HepG2 (cell line): ENCODE measurements around the gene MAP1LC3B. TPM values are rescaled to one million over a fixed set of nuclear protein-coding genes. Genes with fewer than 3 reads are reported as not detected.

Experiments
- ATAC-seq: fragments of 200-7000 bp; cut with Tn5 transposase; 3 replicates; pipeline ENCODE4 v1.9.1; 2020; ENCODE audit warnings: mild to moderate bottlenecking, moderate library complexity
- BruUV-seq: library from RNA; stranded (reverse); fragments of 400-500 nt; replicated peaks from 2 replicates; lab custom pipeline; 2021; lab: Mats Ljungman, UMichigan
- CTCF ChIA-PET: fragments of 300-600 bp; formaldehyde crosslinking; extraction: SDS; loops from one replicate; lab custom pipeline; 2021; ENCODE audit warnings: low total read pairs, inconsistent platforms, low intra/inter-chr PET ratio; lab: Yijun Ruan, JAX
- POLR2A ChIA-PET: fragments of 350-600 bp; sonication (Branson Sonifier 250); formaldehyde crosslinking; loops from one replicate; lab custom pipeline; 2020; ENCODE audit warnings: antibody characterized with exemption, inconsistent platforms; lab: Yijun Ruan, JAX
- DNase-seq: peaks from one replicate; pipeline ENCODE4 v3.0.0-alpha.2; 2015; ENCODE audit warnings: low spot score
- FAIRE-seq: peaks from 3 replicates; lab custom pipeline; 2011; peaks lifted over from hg19 to GRCh38; lab: Jason Lieb, UNC
- H2AFZ ChIP-seq: one replicate; pipeline ENCODE4 v1.6.1; 2011; ENCODE audit warnings: low read length, inconsistent platforms
- H3K27ac ChIP-seq: fragments of 300-600 bp; 3 replicates; pipeline ENCODE4 v1.8.0; 2011; ENCODE audit warnings: mixed run types, mild to moderate bottlenecking, mixed read lengths, low read length, inconsistent platforms; ENCODE audit not compliant: insufficient read depth; ENCODE audit errors: extremely low read length
- H3K27me3 ChIP-seq, 2 experiments: fragments of 200-600 bp in 1 of 2; 2 replicates in 1 of 2; 3 replicates in 1 of 2; pipeline versions ENCODE4 v1.6.0 to v1.8.0; 2011; ENCODE audit warnings: low read length in 2 of 2, mild to moderate bottlenecking in 2 of 2, moderate library complexity in 2 of 2, inconsistent platforms in 1 of 2; ENCODE audit not compliant: insufficient read depth in 2 of 2, control insufficient read depth in 1 of 2
- H3K36me3 ChIP-seq, 2 experiments: fragments of 200-600 bp in 1 of 2; replicated peaks in 1 of 2; 2 replicates in 1 of 2; 3 replicates in 1 of 2; pipeline versions ENCODE4 v1.5.1 to v1.8.0; 2011; ENCODE audit warnings: low read length in 2 of 2, inconsistent platforms in 1 of 2; ENCODE audit not compliant: insufficient read depth in 2 of 2, control insufficient read depth in 1 of 2
- H3K4me1 ChIP-seq: 2 replicates; pipeline ENCODE4 v1.5.1; 2012; ENCODE audit warnings: low read length, inconsistent platforms; ENCODE audit not compliant: insufficient read depth
- H3K4me2 ChIP-seq: 2 replicates; pipeline ENCODE4 v1.6.0; 2011; ENCODE audit warnings: low read depth, low read length, inconsistent platforms
- H3K4me3 ChIP-seq, 3 experiments: fragments of 200-600 bp in 1 of 3; sonication (generic), shearing (Covaris generic) in 1 of 3; replicated peaks in 1 of 3; 2 replicates each; pipeline ENCODE4 v1.5.1; 2011 to 2016; ENCODE audit warnings: low read length in 3 of 3, inconsistent platforms in 2 of 3, low read depth in 2 of 3, mild to moderate bottlenecking in 2 of 3, control low read depth in 1 of 3, mixed read lengths in 1 of 3; ENCODE audit not compliant: insufficient read depth in 1 of 3
- H3K79me2 ChIP-seq: one replicate; pipeline ENCODE4 v1.6.1; 2011; ENCODE audit warnings: low read length, inconsistent platforms; ENCODE audit not compliant: insufficient read depth
- H3K9ac ChIP-seq: 2 replicates; pipeline ENCODE4 v1.6.0; 2011; ENCODE audit warnings: mild to moderate bottlenecking, low read depth, low read length, inconsistent platforms; ENCODE audit not compliant: insufficient read depth
- H3K9me3 ChIP-seq: 2 replicates; pipeline ENCODE4 v1.5.1; 2012; ENCODE audit warnings: mild to moderate bottlenecking, low read length
- H4K20me1 ChIP-seq: 2 replicates; pipeline ENCODE4 v1.6.0; 2011; ENCODE audit warnings: inconsistent platforms, mild to moderate bottlenecking, low read length, moderate library complexity; ENCODE audit not compliant: insufficient read depth
- AGO2 ChIP-seq: fragments of 200-400 bp; formaldehyde crosslinking; optimal IDR thresholded peaks from 2 replicates; pipeline ENCODE3; 2017; ENCODE audit warnings: mild to moderate bottlenecking, low read depth, low read length, moderate library complexity
- ARID2 ChIP-seq: sonication (generic); formaldehyde crosslinking; IDR thresholded peaks from 2 replicates; pipeline ENCODE4 v1.8.1; 2022; ENCODE audit warnings: mild to moderate bottlenecking, missing genetic modification reagents, borderline replicate concordance
- CSRNP2 ChIP-seq: sonication (generic); formaldehyde crosslinking; conservative IDR thresholded peaks from 2 replicates; pipeline ENCODE4 v1.8.0; 2022; ENCODE audit warnings: low read depth, missing genetic modification reagents
- ELF3 ChIP-seq: IDR thresholded peaks from 2 replicates; pipeline ENCODE4 v1.6.1; 2016; ENCODE audit warnings: missing genetic modification reagents, missing compliant biosample characterization
- MTERF4 ChIP-seq: sonication (generic); formaldehyde crosslinking; IDR thresholded peaks from 2 replicates; pipeline ENCODE4 v1.8.0; 2023; ENCODE audit warnings: mild to moderate bottlenecking, missing genetic modification reagents
- PHB2 ChIP-seq: fragments of 450-650 bp; IDR thresholded peaks from 2 replicates; pipeline ENCODE4 v1.6.1; 2018; ENCODE audit not compliant: partially characterized antibody
- POLR2G ChIP-seq: fragments of 200-400 bp; formaldehyde crosslinking; IDR thresholded peaks from 2 replicates; pipeline ENCODE4 v1.6.1; 2018; ENCODE audit warnings: mild to moderate bottlenecking, low read depth, low read length, moderate library complexity
- RBM22 ChIP-seq: fragments of 200-400 bp; formaldehyde crosslinking; optimal IDR thresholded peaks from 2 replicates; pipeline ENCODE3; 2017; ENCODE audit warnings: mild to moderate bottlenecking, low read length, moderate library complexity
- REPIN1 ChIP-seq: sonication (generic); formaldehyde crosslinking; IDR thresholded peaks from 2 replicates; pipeline ENCODE4 v1.8.0; 2022; ENCODE audit warnings: missing genetic modification reagents, low read depth, mild to moderate bottlenecking, borderline replicate concordance
- SOX13 ChIP-seq, 3 experiments: fragments of 450-650 bp in 1 of 3; sonication (generic) in 1 of 3; formaldehyde crosslinking in 1 of 3; IDR thresholded peaks in 2 of 3; conservative IDR thresholded peaks in 1 of 3; 2 replicates each; pipeline versions ENCODE4 v1.5.0 to v1.6.1; 2016 to 2020; ENCODE audit warnings: antibody characterized with exemption in 1 of 3, mild to moderate bottlenecking in 1 of 3, missing compliant biosample characterization in 1 of 3, missing genetic modification reagents in 1 of 3, moderate library complexity in 1 of 3
- TCF12 ChIP-seq, 2 experiments: fragments of 450-650 bp in 1 of 2; sonication (generic) in 1 of 2; formaldehyde crosslinking in 1 of 2; IDR thresholded peaks; 2 replicates each; pipeline versions ENCODE4 v1.6.1 to v1.8.0; 2017 to 2022; ENCODE audit warnings: antibody characterized with exemption in 1 of 2, mild to moderate bottlenecking in 1 of 2, missing genetic modification reagents in 1 of 2, moderate library complexity in 1 of 2
- ZNF704 ChIP-seq: sonication (generic); formaldehyde crosslinking; IDR thresholded peaks from 2 replicates; pipeline ENCODE4 v1.8.1; 2023; ENCODE audit warnings: mild to moderate bottlenecking, inconsistent platforms, moderate library complexity, missing genetic modification reagents, borderline replicate concordance
- WGBS: methylation state at CpG from one replicate; pipeline ENCODE4 v1.1.6; 2017; ENCODE audit warnings: low lambda C conversion rate; 5-methylcytosine and 5-hydroxymethylcytosine counted together
- in situ Hi-C: cut with HindIII; loops from 2 replicates; pipeline ENCODE4 v1.10.0; 2017; ENCODE audit warnings: low pct_unique_long_range_greater_than_20kb; ENCODE audit not compliant: extremely low pct_ligation_motif_present
- intact Hi-C: fragments of 100-400 bp; cut with micrococcal nuclease; formaldehyde crosslinking; loops from one replicate; pipeline ENCODE4 v1.10.0; 2022; ENCODE audit not compliant: unreplicated experiment
- polyA plus RNA-seq, 8 experiments: library from polyadenylated mRNA; depleted of rRNA in 3 of 8; stranded (reverse) in 7 of 8; unstranded in 1 of 8; fragments of >200 nt; fragmentation: Illumina TruSeq in 4 of 8; extraction: Trizol in 4 of 8; gene quantifications; 2 replicates each; pipeline versions ENCODE4 v1.2.1 to v1.2.3, GENCODE V29; 2011 to 2016; ENCODE audit warnings: low read depth in 4 of 8, missing spikeins in 1 of 8, mixed read lengths in 1 of 8; ENCODE audit not compliant: insufficient read depth in 1 of 8
- total RNA-seq, 5 experiments: library from RNA; depleted of rRNA; stranded (reverse); fragments of >200 nt; fragmentation: Illumina TruSeq; extraction: Trizol; gene quantifications; 2 replicates each; pipeline ENCODE4 v1.2.3, GENCODE V29; 2016; ENCODE audit warnings: low read depth in 1 of 5

Gene MAP1LC3B
- total and polyA plus RNA-seq, 2 of the 13 experiments (the other 11 are each of a cell fraction or from before 2014, with no cell fraction given): 15.7 to 37.4 TPM

- DNase-seq (no peak), FAIRE-seq (no peak), ATAC-seq (no peak)
- no peak overlapping the region for H3K27ac ChIP-seq
- H3K36me3 ChIP-seq: peaks cover 48 to 93% of the 10 kb centered on the region in 2 experiments
- H3K4me1 ChIP-seq: peaks cover 9% of the 10 kb centered on the region
- H3K4me3 ChIP-seq: no peak overlapping the region
- H3K9ac ChIP-seq: no peak overlapping the region
- no peak overlapping the region for H2AFZ ChIP-seq
- intact Hi-C loops: no loop called here
- CTCF ChIA-PET: no interaction called here
- in situ Hi-C loops: no loop called here
- TF ChIP-seq RBM22 (peak; percentile 86), ELF3 (CRISPR knock-in tag) (no peak), AGO2 (peak; percentile 26), POLR2G (peak; percentile 2; the same call in 1 of the 2 replicates)
- no peaks in the 10 kb centered on the region for H3K9me3 ChIP-seq
- 96% methylated on average over 8 of the region's 8 CpGs for WGBS
- no peak overlapping the region for H3K4me2 ChIP-seq
- no TSS peak for BruUV-seq
- peaks cover 92% of the 10 kb centered on the region for H3K79me2 ChIP-seq
- H4K20me1 ChIP-seq: peaks cover 94% of the 10 kb centered on the region
- no peaks in the 10 kb centered on the region for H3K27me3 ChIP-seq
- POLR2A ChIA-PET: interaction anchor here (0.7 to 2.1 kb wide), 6 partner anchors 20 to 123 kb away, joined by 3 to 7 read pairs (median 4); partner anchors contain the start of gene FBXO31
Measured at GRCh38 chr16:87350031-87350430, 42.1 kb upstream of the MAP1LC3B start.

- H3K36me3 ChIP-seq: peaks cover 44 to 91% of the 10 kb centered on the region in 2 experiments
- intact Hi-C loops (no loop called here), in situ Hi-C loops (no loop called here)
- no peaks in the 10 kb centered on the region for H3K9me3 ChIP-seq
- POLR2A ChIA-PET: interaction anchor here (1.2 to 2.1 kb wide), 4 partner anchors 24 to 37 kb away, joined by 3 to 7 read pairs (median 4); partner anchors contain the start of gene FBXO31
- no peak overlapping the region for H3K9ac ChIP-seq
- H3K4me2 ChIP-seq: no peak overlapping the region
- H3K4me3 ChIP-seq: no peak overlapping the region
- ATAC-seq (no peak), FAIRE-seq (no peak), DNase-seq (no peak)
- no TSS peak for BruUV-seq
- H3K79me2 ChIP-seq: peaks cover 94% of the 10 kb centered on the region
- no peaks in the 10 kb centered on the region for H3K27me3 ChIP-seq
- H4K20me1 ChIP-seq: peaks cover 95% of the 10 kb centered on the region
- H3K27ac ChIP-seq: peak overlapping the region; percentile 6
- CTCF ChIA-PET: no interaction called here
- H2AFZ ChIP-seq: no peak overlapping the region
- 96% methylated on average over 23 of the region's 23 CpGs for WGBS
- H3K4me1 ChIP-seq: peaks cover 17% of the 10 kb centered on the region
- TF ChIP-seq SOX13 (IDR thresholded peaks at IDR 0.05) (no peak), SOX13 (CRISPR knock-in tag; conservative IDR thresholded peaks at IDR 0.05 in 1 of 2, IDR thresholded peaks at IDR 0.05 in 1 of 2) (no peak), TCF12 (IDR thresholded peaks at IDR 0.05) (no peak), TCF12 (CRISPR knock-in tag; IDR thresholded peaks at IDR 0.05) (no peak), MTERF4 (no peak), ZNF704 (CRISPR knock-in tag) (no peak), ARID2 (CRISPR knock-in tag) (no peak), AGO2 (peak; percentile 27), CSRNP2 (CRISPR knock-in tag) (no peak), REPIN1 (no peak), PHB2 (no peak), RBM22 (peak; percentile 94)
Measured at GRCh38 chr16:87350681-87351319, 41.3 kb upstream of the MAP1LC3B start.
